Stomach (tissue), 9 donors: Measurements from ENCODE around the gene SMIM3. TPM values are rescaled to one million over a fixed set of nuclear protein-coding genes. Genes with fewer than 3 reads are reported as not detected.

Experiments used
- DNase-seq, 2 donors: peaks; one replicate each; pipeline versions ENCODE4 v3.0.0 to v3.0.0-alpha.2; 2013 to 2019
- H3K27ac ChIP-seq, 5 donors: fragments of 200-600 bp in 4 of 5; sonication (generic) in 4 of 5; one replicate each; pipeline ENCODE4 v1.5.1; 2013 to 2019; ENCODE audit warnings: mild to moderate bottlenecking in 1 of 5, moderate library complexity in 1 of 5
- H3K27me3 ChIP-seq, 3 donors: fragments of 200-600 bp; sonication (generic); one replicate each; pipeline ENCODE4 v1.5.1; 2017 to 2019; ENCODE audit warnings: mixed run types in 1 of 3
- H3K36me3 ChIP-seq, 4 donors: fragments of 200-600 bp; sonication (generic); 1 replicate in 3 of 4; 2 replicates in 1 of 4; pipeline ENCODE4 v1.5.1; 2016 to 2019
- H3K4me1 ChIP-seq, 4 donors: fragments of 200-600 bp; sonication (generic); one replicate each; pipeline ENCODE4 v1.5.1; 2016 to 2019
- H3K4me3 ChIP-seq, 4 donors: fragments of 200-600 bp; sonication (generic) in 3 of 4; one replicate each; pipeline ENCODE4 v1.5.1; 2016 to 2019; ENCODE audit warnings: mild to moderate bottlenecking in 1 of 4
- H3K9me3 ChIP-seq, 4 donors: fragments of 200-600 bp; sonication (generic); one replicate each; pipeline ENCODE4 v1.5.1; 2016 to 2019
- CTCF ChIP-seq, 7 experiments: fragments of 450-650 bp in 4 of 7; fragments of 200-600 bp in 3 of 7; sonication (generic) in 3 of 7; IDR thresholded peaks; one replicate each; pipeline ENCODE4 v1.5.1; 2016 to 2019; ENCODE audit warnings: antibody characterized with exemption in 7 of 7, control low read depth in 2 of 7, mild to moderate bottlenecking in 1 of 7
- EP300 ChIP-seq: sonication (generic); formaldehyde crosslinking; IDR thresholded peaks from one replicate; pipeline ENCODE4 v1.6.1; 2017; ENCODE audit warnings: antibody characterized with exemption
- POLR2A ChIP-seq, 4 donors: fragments of 450-650 bp; IDR thresholded peaks; one replicate each; pipeline ENCODE4 v1.6.1; 2016; ENCODE audit warnings: antibody characterized with exemption in 4 of 4, control low read depth in 2 of 4, mild to moderate bottlenecking in 1 of 4, moderate library complexity in 1 of 4
- POLR2AphosphoS5 ChIP-seq, 3 donors: sonication (generic); formaldehyde crosslinking; IDR thresholded peaks; one replicate each; pipeline ENCODE4 v1.6.1; 2016; ENCODE audit warnings: antibody characterized with exemption in 3 of 3
- WGBS, 5 donors: extraction: QIAGEN DNeasy Blood & Tissue Kit in 3 of 5; methylation state at CpG; one replicate each; pipeline versions ENCODE4 v1.1.5 to v1.1.7; 2013 to 2018; 5-methylcytosine and 5-hydroxymethylcytosine counted together
- intact Hi-C: fragments of 100-400 bp; cut with DNase I; formaldehyde crosslinking; loops from one replicate; pipeline ENCODE4 v1.15.1; 2023; ENCODE audit warnings: low total_unique reads
- polyA plus RNA-seq, 3 donors: library from polyadenylated mRNA; stranded (reverse); fragments of 200-250 nt; gene quantifications; one replicate each; pipeline ENCODE4 v1.2.3, GENCODE V29; 2013
- total RNA-seq, 5 donors: library from RNA; depleted of rRNA; stranded (reverse); fragments of >200 nt; gene quantifications; one replicate each; pipeline versions ENCODE4 v1.1.0 to v1.2.3, GENCODE V29; 2014 to 2016
- donor health status: healthy with polysubstance abuse.
- donor health status: Bipolar disorder and iron deficiency.
- donor health status: healthy.

SMIM3 gene
- total and polyA plus RNA-seq, 8 donors, result 9.9 to 63.8 (median 32.0) TPM

GRCh38 chr5:150777685-150778084 is 872 bp upstream of the SMIM3 start:
- DNase-seq, result no peak
- TF ChIP-seq POLR2A (IDR thresholded peaks at IDR 0.05), result no peak
- no peak for TF ChIP-seq CTCF (IDR thresholded peaks at IDR 0.05)
- no peak for TF ChIP-seq EP300
- no peak for TF ChIP-seq POLR2AphosphoS5 (IDR thresholded peaks at IDR 0.05)
- no peaks in the 10 kb centered on the region for H3K36me3 ChIP-seq
- no peaks in the 10 kb centered on the region for H3K9me3 ChIP-seq
- WGBS, 5 donors, result 60 to 73% (median 65%) methylated on average over 3 of the region's 3 CpGs
- H3K27ac ChIP-seq, result peak overlapping the region; percentile 90 to 95 (median 93)
- no peaks in the 10 kb centered on the region for H3K27me3 ChIP-seq
- peak overlapping the region; percentile 71 to 82 (median 80) for H3K4me3 ChIP-seq
- peaks cover 19 to 46% (median 42%) of the 10 kb centered on the region in 4 donors for H3K4me1 ChIP-seq
- intact Hi-C loops, result no loop called here

DNA sequence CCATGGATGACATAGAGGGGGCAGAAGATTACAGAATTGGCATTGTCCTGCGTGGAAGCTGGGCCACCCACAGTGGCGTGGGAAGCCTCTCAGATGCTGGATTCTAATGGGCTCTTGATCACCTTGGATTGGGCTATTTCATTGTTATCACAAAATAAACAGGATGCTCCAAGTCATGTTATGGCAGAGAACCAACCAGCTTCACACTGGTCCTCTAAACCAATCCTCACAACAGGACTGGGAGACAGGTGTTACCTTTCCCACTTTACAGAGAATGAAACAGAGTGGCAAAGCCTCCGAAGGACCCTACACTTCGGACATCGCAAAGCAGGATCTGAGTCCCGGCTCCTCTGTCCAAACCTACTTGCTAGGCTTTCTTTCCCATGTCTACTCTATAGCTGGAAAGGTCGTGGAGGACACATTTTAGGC is 455 bp upstream of the SMIM3 start:
- Histone ChIP-seq H3K36me3 (no peaks in the 10 kb centered on the region), H3K4me3 (peak overlapping the region; percentile 71 to 82 (median 80)), H3K27ac (peak overlapping the region; percentile 90 to 95 (median 93)), H3K9me3 (no peaks in the 10 kb centered on the region), H3K27me3 (no peaks in the 10 kb centered on the region), H3K4me1 (peaks cover 24 to 50% (median 46%) of the 10 kb centered on the region in 4 donors)
- DNase-seq, result peak in 1 of 2 donors; percentile 59
- 7 to 11% (median 9%) methylated on average over 7 of the region's 7 CpGs for WGBS, 5 donors
- intact Hi-C loops, result no loop called here
- TF ChIP-seq EP300 (no peak), POLR2AphosphoS5 (IDR thresholded peaks at IDR 0.05) (no peak), POLR2A (IDR thresholded peaks at IDR 0.05) (no peak), CTCF (IDR thresholded peaks at IDR 0.05) (no peak)

GRCh38 chr5:150779397-150780186 is 1.0 kb downstream of the SMIM3 start:
- Histone ChIP-seq H3K4me1 (peaks cover 35 to 65% (median 59%) of the 10 kb centered on the region in 4 donors), H3K27ac (peak overlapping the region; percentile 90 to 95 (median 93)), H3K27me3 (no peaks in the 10 kb centered on the region), H3K36me3 (no peaks in the 10 kb centered on the region), H3K9me3 (no peaks in the 10 kb centered on the region), H3K4me3 (peak overlapping the region; percentile 71 to 82 (median 80))
- WGBS, 5 donors, result 29 to 42% (median 41%) methylated on average over 12 to 13 of the region's 13 CpGs
- intact Hi-C loops, result no loop called here
- peak in 1 of 7 experiments; percentile 4 for TF ChIP-seq CTCF (IDR thresholded peaks at IDR 0.05)
- no peak for TF ChIP-seq POLR2AphosphoS5 (IDR thresholded peaks at IDR 0.05)
- no peak for TF ChIP-seq POLR2A (IDR thresholded peaks at IDR 0.05)
- TF ChIP-seq EP300, result no peak
- no peak for DNase-seq

- no peaks in the 10 kb centered on the region for H3K27me3 ChIP-seq
- 66 to 71% (median 67%) methylated on average over 6 of the region's 6 CpGs for WGBS, 5 donors
- no peaks in the 10 kb centered on the region for H3K9me3 ChIP-seq
- H3K4me1 ChIP-seq, result peaks cover 35 to 69% (median 59%) of the 10 kb centered on the region in 4 donors
- intact Hi-C loops, result no loop called here
- peak; percentile 31 to 51 for DNase-seq
- peak overlapping the region; percentile 38 to 95 (median 93) for H3K27ac ChIP-seq
- H3K36me3 ChIP-seq, result no peaks in the 10 kb centered on the region
- peak; percentile 70 to 85 (median 71) for TF ChIP-seq POLR2AphosphoS5 (IDR thresholded peaks at IDR 0.05)
- no peak for TF ChIP-seq CTCF (IDR thresholded peaks at IDR 0.05)
- peak; percentile 84 for TF ChIP-seq EP300
- H3K4me3 ChIP-seq, result peak overlapping the region; percentile 71 to 82 (median 80)
Observed at GRCh38 chr5:150780187-150780692, 1.7 kb downstream of the SMIM3 start.
